HEK293 (cell line): ENCODE results near the gene ZNF524.
A peak's percentile ranks its signal among the peaks of the same experiment; 100 is the strongest.

Source experiments
- CTCF ChIA-PET: fragments of 350-600 bp; formaldehyde crosslinking; extraction: SDS; loops from one replicate; lab custom pipeline; 2021; ENCODE audit warnings: antibody characterized with exemption; lab: Yijun Ruan, JAX
- POLR2A ChIA-PET: fragments of 300-600 bp; formaldehyde crosslinking; extraction: SDS; loops from one replicate; lab custom pipeline; 2020; ENCODE audit warnings: antibody characterized with exemption, inconsistent platforms; lab: Yijun Ruan, JAX
- H3K27ac ChIP-seq: fragments of 200-500 bp; sonication (Bioruptor generic); 2 replicates; pipeline ENCODE4 v1.5.1; 2014; ENCODE audit warnings: low read depth, low read length, control low read depth, inconsistent platforms; ENCODE audit errors: extremely low read depth
- H3K36me3 ChIP-seq, 2 experiments: fragments of 200-500 bp in 1 of 2; sonication (Bioruptor generic) in 1 of 2; 1 replicate in 1 of 2; 2 replicates in 1 of 2; pipeline ENCODE4 v1.5.1; 2014 to 2017; ENCODE audit warnings: inconsistent platforms in 2 of 2, low read length in 2 of 2; ENCODE audit not compliant: control insufficient read depth in 2 of 2, insufficient read depth in 1 of 2
- H3K4me1 ChIP-seq: fragments of 200-500 bp; sonication (Bioruptor generic); 2 replicates; pipeline ENCODE4 v1.5.1; 2014; ENCODE audit warnings: mild to moderate bottlenecking, low read length, inconsistent platforms; ENCODE audit not compliant: control insufficient read depth, insufficient read depth
- H3K4me3 ChIP-seq: 2 replicates; pipeline ENCODE4 v1.5.1; 2011; ENCODE audit warnings: low read depth, mild to moderate bottlenecking, control low read depth, low read length, moderate library complexity
- H3K9me3 ChIP-seq: fragments of 200-500 bp; sonication (Bioruptor generic); 2 replicates; pipeline ENCODE4 v1.5.1; 2014; ENCODE audit warnings: low read depth, low read length, inconsistent platforms; ENCODE audit not compliant: control insufficient read depth, insufficient read depth
- REPIN1 ChIP-seq: fragments of 450-650 bp; formaldehyde crosslinking; IDR thresholded peaks from 2 replicates; pipeline ENCODE4 v1.5.1; 2017; ENCODE audit warnings: missing biosample characterization, missing genetic modification characterization, low read depth
- SCRT2 ChIP-seq: fragments of 450-650 bp; formaldehyde crosslinking; IDR thresholded peaks from 2 replicates; pipeline ENCODE4 v1.5.1; 2016; ENCODE audit warnings: missing biosample characterization, missing genetic modification characterization
- SP3 ChIP-seq: fragments of 450-650 bp; formaldehyde crosslinking; IDR thresholded peaks from 2 replicates; pipeline ENCODE4 v1.5.1; 2016; ENCODE audit warnings: missing biosample characterization, missing genetic modification characterization
- SP7 ChIP-seq: fragments of 450-650 bp; formaldehyde crosslinking; IDR thresholded peaks from 2 replicates; pipeline ENCODE4 v1.5.1; 2016; ENCODE audit warnings: missing biosample characterization, missing genetic modification characterization
- WT1 ChIP-seq: fragments of 450-650 bp; formaldehyde crosslinking; IDR thresholded peaks from 2 replicates; pipeline ENCODE4 v1.5.1; 2016; ENCODE audit warnings: missing biosample characterization, missing genetic modification characterization
- YY1 ChIP-seq: fragments of 450-650 bp; formaldehyde crosslinking; IDR thresholded peaks from 2 replicates; pipeline ENCODE4 v1.5.1; 2018; ENCODE audit warnings: missing biosample characterization, missing genetic modification characterization
- ZFHX2 ChIP-seq: fragments of 450-650 bp; formaldehyde crosslinking; conservative IDR thresholded peaks from 2 replicates; pipeline ENCODE4 v1.5.1; 2016; ENCODE audit warnings: missing biosample characterization, missing genetic modification characterization
- ZNF184 ChIP-seq: fragments of 450-650 bp; IDR thresholded peaks from 2 replicates; pipeline ENCODE4 v1.5.1; 2018; ENCODE audit warnings: missing biosample characterization, mild to moderate bottlenecking, missing genetic modification characterization
- ZNF221 ChIP-seq: fragments of 450-650 bp; formaldehyde crosslinking; IDR thresholded peaks from 2 replicates; pipeline ENCODE4 v1.5.1; 2017; ENCODE audit warnings: missing biosample characterization, missing genetic modification characterization, borderline replicate concordance
- ZNF266 ChIP-seq: fragments of 450-650 bp; formaldehyde crosslinking; IDR thresholded peaks from 2 replicates; pipeline ENCODE4 v1.5.1; 2016; ENCODE audit warnings: missing biosample characterization, missing genetic modification characterization, low read depth
- ZNF544 ChIP-seq: fragments of 450-650 bp; formaldehyde crosslinking; IDR thresholded peaks from 2 replicates; pipeline ENCODE4 v1.5.0; 2017; ENCODE audit warnings: missing biosample characterization, missing genetic modification characterization
- ZNF549 ChIP-seq: fragments of 450-650 bp; IDR thresholded peaks from 2 replicates; pipeline ENCODE4 v1.5.1; 2018; ENCODE audit warnings: missing biosample characterization, missing genetic modification characterization, mild to moderate bottlenecking, inconsistent platforms, moderate library complexity
- ZNF555 ChIP-seq: fragments of 450-650 bp; formaldehyde crosslinking; conservative IDR thresholded peaks from 2 replicates; pipeline ENCODE4 v1.5.1; 2017; ENCODE audit warnings: missing biosample characterization, mild to moderate bottlenecking, missing genetic modification characterization, inconsistent platforms
- ZNF600 ChIP-seq: fragments of 450-650 bp; formaldehyde crosslinking; IDR thresholded peaks from 2 replicates; pipeline ENCODE4 v1.5.1; 2016; ENCODE audit warnings: missing biosample characterization, missing genetic modification characterization
- ZNF654 ChIP-seq: fragments of 450-650 bp; formaldehyde crosslinking; IDR thresholded peaks from 2 replicates; pipeline ENCODE4 v1.5.1; 2016; ENCODE audit warnings: low read depth, missing biosample characterization, missing genetic modification characterization
- ZNF660 ChIP-seq: fragments of 450-650 bp; IDR thresholded peaks from 2 replicates; pipeline ENCODE4 v1.5.1; 2018; ENCODE audit warnings: missing biosample characterization, mild to moderate bottlenecking, missing genetic modification characterization
- ZNF76 ChIP-seq: fragments of 450-650 bp; formaldehyde crosslinking; IDR thresholded peaks from 2 replicates; pipeline ENCODE4; 2016; ENCODE audit warnings: low read depth, missing biosample characterization, missing genetic modification characterization, borderline replicate concordance
- ZNF837 ChIP-seq: fragments of 450-650 bp; formaldehyde crosslinking; IDR thresholded peaks from 2 replicates; pipeline ENCODE4 v1.5.1; 2016; ENCODE audit warnings: missing biosample characterization, missing genetic modification characterization
- ZXDB ChIP-seq: fragments of 450-650 bp; formaldehyde crosslinking; IDR thresholded peaks from 2 replicates; pipeline ENCODE4 v1.5.1; 2016; ENCODE audit warnings: missing biosample characterization, missing genetic modification characterization
- TF ChIP-seq, protein P1 (sequence below): fragments of 450-650 bp; formaldehyde crosslinking; IDR thresholded peaks from 2 replicates; pipeline ENCODE4 v1.5.1; 2016; ENCODE audit warnings: missing biosample characterization, missing genetic modification characterization
- TF ChIP-seq, protein P2 (sequence below): fragments of 450-650 bp; formaldehyde crosslinking; IDR thresholded peaks from 2 replicates; pipeline ENCODE4 v1.5.1; 2016; ENCODE audit warnings: missing biosample characterization, missing genetic modification characterization, borderline replicate concordance
- TF ChIP-seq, protein P3 (sequence below): fragments of 450-650 bp; formaldehyde crosslinking; IDR thresholded peaks from 2 replicates; pipeline ENCODE4; 2016; ENCODE audit warnings: missing biosample characterization, missing genetic modification characterization
- TF ChIP-seq, protein P4 (sequence below): fragments of 450-650 bp; formaldehyde crosslinking; IDR thresholded peaks from 2 replicates; pipeline ENCODE4 v1.5.1; 2016; ENCODE audit warnings: missing biosample characterization, missing genetic modification characterization
- TF ChIP-seq, protein P5 (sequence below): sonication (generic); formaldehyde crosslinking; IDR thresholded peaks from 2 replicates; pipeline ENCODE4 v1.8.1; 2022; ENCODE audit warnings: mild to moderate bottlenecking, moderate library complexity, missing genetic modification reagents

ZNF524 gene

DNA sequence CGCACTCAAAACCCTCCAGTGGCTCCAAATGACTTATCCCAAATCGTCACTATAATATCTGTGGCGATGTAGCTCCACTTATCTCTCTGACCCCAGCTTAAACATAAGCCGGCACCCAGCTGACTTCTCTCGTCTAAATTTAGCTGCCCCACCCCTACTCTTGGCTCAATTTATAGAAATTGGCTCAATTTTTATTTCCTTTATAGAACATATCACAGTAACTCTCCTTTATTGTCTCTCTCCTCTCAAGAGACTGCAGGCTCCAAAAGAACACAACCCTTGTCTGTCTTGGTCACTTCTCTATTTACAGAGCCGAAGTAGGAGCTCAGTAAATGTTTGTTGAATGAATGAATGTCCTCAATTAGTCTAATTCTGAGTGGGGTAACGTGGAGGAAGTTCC lies 23.5 kb downstream of the ZNF524 start:
- ChIA-PET POLR2A (interaction anchor here (1.0 to 9.1 kb wide), 3 partner anchors 18 to 216 kb away, joined by 5 to 75 read pairs (median 6); partner anchors contain the start of genes FIZ1, UBE2S and ZNF865), CTCF (interaction anchor here (0.9 to 5.3 kb wide), 10 partner anchors 8 to 156 kb away, joined by 3 to 30 read pairs (median 6); partner anchors contain the start of gene ZNF865)
- H3K36me3 ChIP-seq: peaks cover 0 to 5% of the 10 kb centered on the region in 2 experiments; a peak in 1 of 3 replicates
- H3K27ac ChIP-seq: no peak overlapping the region
- no peaks in the 10 kb centered on the region for H3K9me3 ChIP-seq
- H3K4me1 ChIP-seq: peaks cover 5% of the 10 kb centered on the region
- TF ChIP-seq ZNF184 (tag by site-specific recombination): no peak
- TF ChIP-seq ZFHX2 (tag by site-specific recombination): no peak
- TF ChIP-seq, protein P1, sequence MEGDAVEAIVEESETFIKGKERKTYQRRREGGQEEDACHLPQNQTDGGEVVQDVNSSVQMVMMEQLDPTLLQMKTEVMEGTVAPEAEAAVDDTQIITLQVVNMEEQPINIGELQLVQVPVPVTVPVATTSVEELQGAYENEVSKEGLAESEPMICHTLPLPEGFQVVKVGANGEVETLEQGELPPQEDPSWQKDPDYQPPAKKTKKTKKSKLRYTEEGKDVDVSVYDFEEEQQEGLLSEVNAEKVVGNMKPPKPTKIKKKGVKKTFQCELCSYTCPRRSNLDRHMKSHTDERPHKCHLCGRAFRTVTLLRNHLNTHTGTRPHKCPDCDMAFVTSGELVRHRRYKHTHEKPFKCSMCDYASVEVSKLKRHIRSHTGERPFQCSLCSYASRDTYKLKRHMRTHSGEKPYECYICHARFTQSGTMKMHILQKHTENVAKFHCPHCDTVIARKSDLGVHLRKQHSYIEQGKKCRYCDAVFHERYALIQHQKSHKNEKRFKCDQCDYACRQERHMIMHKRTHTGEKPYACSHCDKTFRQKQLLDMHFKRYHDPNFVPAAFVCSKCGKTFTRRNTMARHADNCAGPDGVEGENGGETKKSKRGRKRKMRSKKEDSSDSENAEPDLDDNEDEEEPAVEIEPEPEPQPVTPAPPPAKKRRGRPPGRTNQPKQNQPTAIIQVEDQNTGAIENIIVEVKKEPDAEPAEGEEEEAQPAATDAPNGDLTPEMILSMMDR (tag by site-specific recombination): no peak
- TF ChIP-seq ZNF555: no peak
- TF ChIP-seq ZNF544 (tag by site-specific recombination): no peak
- TF ChIP-seq, protein P2, sequence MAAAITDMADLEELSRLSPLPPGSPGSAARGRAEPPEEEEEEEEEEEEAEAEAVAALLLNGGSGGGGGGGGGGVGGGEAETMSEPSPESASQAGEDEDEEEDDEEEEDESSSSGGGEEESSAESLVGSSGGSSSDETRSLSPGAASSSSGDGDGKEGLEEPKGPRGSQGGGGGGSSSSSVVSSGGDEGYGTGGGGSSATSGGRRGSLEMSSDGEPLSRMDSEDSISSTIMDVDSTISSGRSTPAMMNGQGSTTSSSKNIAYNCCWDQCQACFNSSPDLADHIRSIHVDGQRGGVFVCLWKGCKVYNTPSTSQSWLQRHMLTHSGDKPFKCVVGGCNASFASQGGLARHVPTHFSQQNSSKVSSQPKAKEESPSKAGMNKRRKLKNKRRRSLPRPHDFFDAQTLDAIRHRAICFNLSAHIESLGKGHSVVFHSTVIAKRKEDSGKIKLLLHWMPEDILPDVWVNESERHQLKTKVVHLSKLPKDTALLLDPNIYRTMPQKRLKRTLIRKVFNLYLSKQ: no peak
- no peak for TF ChIP-seq ZNF221 (tag by site-specific recombination)
- H3K4me3 ChIP-seq: peak overlapping the region; percentile 33

DNA sequence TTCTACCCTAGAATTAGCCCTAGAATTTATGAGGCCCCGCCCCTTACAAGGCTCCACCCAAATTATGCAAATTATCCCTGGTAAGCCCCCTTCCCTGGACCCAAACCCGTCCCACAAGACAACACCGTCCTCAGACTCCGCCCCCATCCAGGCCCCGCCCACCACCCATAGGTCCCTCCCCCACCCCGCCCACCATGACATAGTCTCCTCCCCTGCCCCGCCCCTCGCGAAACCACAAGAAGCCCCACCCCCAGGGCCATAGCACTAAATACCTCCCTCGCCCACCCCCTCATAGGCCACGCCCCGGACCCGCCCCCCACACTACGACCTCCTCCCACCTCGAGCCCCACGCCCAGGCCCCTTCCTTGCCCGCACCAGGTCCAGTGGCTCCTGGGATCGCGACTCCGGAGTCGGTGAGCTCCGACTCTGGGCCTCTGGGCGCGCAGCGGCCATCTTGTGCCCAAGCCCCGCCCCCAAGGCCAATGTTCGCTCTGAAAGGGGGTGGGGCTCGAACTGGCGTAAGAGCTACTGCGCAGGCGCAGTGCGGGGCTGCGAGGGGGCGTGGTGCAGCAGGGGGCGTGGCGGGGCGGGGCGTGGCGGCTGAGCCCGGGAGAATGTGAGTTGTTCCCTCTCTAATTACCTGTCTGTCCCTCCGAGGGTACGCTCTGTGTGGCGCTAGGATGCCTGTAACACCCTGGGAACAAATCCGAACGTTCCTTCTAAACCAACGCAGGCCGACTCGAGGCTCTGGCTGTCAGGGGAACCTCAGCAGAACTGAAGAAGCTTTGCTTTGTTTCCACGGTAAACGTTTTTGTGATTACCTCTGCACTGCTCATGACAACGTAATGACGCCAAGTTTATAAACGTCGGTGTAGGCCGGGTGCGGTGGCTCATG lies 24.3 kb downstream of the ZNF524 start, which contains the start of gene ZNF784:
ZNF784 (minus strand) TSS at position 458 of the 895 bp plus-strand sequence; CDS start at position 453, 5 bp downstream.
- Histone ChIP-seq H3K4me3 (peak within 1 kb of the TSS; percentile 88), H3K36me3 (peaks cover 0 to 5% of the 10 kb centered on the region in 2 experiments; a peak in 1 of 3 replicates), H3K27ac (peak within 1 kb of the TSS; percentile 87), H3K9me3 (no peaks in the 10 kb centered on the region), H3K4me1 (peaks cover 5% of the 10 kb centered on the region)
- POLR2A ChIA-PET: interaction anchor here (0.6 to 9.1 kb wide), 40 partner anchors 8 to 1161 kb away, joined by 3 to 75 read pairs (median 4); partner anchors contain the start of genes CCDC106, DNAAF3, FIZ1 and ISOC2
- CTCF ChIA-PET: interaction anchor here (0.5 to 5.3 kb wide), 21 partner anchors 9 to 747 kb away, joined by 3 to 30 read pairs (median 4); partner anchors contain the start of gene ZNF865
- TF ChIP-seq ZXDB (peak; percentile 37; the same call in 1 of the 2 replicates), WT1 (no peak), YY1 (tag by site-specific recombination) (peak; percentile 54; the same call in 1 of the 2 replicates), ZNF837 (no peak), SCRT2 (tag by site-specific recombination) (0 out of 2 replicates have a peak, but pooled peaks have one; percentile 8), ZNF266 (tag by site-specific recombination) (no peak), SP7 (tag by site-specific recombination) (peak; percentile 59; the same call in 1 of the 2 replicates), ZNF654 (tag by site-specific recombination) (no peak), ZNF660 (tag by site-specific recombination) (0 out of 2 replicates have a peak, but pooled peaks have one; percentile 30), ZNF76 (tag by site-specific recombination) (0 out of 2 replicates have a peak, but pooled peaks have one; percentile 35), ZNF600 (tag by site-specific recombination) (peak; percentile 67), SP3 (tag by site-specific recombination) (peak; percentile 94), ZNF549 (tag by site-specific recombination) (no peak), REPIN1 (tag by site-specific recombination) (no peak)
- TF ChIP-seq, protein P3, sequence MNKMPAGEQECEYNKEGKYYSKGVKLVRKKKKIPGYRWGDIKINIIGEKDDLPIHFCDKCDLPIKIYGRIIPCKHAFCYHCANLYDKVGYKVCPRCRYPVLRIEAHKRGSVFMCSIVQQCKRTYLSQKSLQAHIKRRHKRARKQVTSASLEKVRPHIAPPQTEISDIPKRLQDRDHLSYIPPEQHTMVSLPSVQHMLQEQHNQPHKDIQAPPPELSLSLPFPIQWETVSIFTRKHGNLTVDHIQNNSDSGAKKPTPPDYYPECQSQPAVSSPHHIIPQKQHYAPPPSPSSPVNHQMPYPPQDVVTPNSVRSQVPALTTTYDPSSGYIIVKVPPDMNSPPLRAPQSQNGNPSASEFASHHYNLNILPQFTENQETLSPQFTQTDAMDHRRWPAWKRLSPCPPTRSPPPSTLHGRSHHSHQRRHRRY: no peak
- TF ChIP-seq, protein P4, sequence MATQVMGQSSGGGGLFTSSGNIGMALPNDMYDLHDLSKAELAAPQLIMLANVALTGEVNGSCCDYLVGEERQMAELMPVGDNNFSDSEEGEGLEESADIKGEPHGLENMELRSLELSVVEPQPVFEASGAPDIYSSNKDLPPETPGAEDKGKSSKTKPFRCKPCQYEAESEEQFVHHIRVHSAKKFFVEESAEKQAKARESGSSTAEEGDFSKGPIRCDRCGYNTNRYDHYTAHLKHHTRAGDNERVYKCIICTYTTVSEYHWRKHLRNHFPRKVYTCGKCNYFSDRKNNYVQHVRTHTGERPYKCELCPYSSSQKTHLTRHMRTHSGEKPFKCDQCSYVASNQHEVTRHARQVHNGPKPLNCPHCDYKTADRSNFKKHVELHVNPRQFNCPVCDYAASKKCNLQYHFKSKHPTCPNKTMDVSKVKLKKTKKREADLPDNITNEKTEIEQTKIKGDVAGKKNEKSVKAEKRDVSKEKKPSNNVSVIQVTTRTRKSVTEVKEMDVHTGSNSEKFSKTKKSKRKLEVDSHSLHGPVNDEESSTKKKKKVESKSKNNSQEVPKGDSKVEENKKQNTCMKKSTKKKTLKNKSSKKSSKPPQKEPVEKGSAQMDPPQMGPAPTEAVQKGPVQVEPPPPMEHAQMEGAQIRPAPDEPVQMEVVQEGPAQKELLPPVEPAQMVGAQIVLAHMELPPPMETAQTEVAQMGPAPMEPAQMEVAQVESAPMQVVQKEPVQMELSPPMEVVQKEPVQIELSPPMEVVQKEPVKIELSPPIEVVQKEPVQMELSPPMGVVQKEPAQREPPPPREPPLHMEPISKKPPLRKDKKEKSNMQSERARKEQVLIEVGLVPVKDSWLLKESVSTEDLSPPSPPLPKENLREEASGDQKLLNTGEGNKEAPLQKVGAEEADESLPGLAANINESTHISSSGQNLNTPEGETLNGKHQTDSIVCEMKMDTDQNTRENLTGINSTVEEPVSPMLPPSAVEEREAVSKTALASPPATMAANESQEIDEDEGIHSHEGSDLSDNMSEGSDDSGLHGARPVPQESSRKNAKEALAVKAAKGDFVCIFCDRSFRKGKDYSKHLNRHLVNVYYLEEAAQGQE (tag by site-specific recombination): no peak
- TF ChIP-seq, protein P5, sequence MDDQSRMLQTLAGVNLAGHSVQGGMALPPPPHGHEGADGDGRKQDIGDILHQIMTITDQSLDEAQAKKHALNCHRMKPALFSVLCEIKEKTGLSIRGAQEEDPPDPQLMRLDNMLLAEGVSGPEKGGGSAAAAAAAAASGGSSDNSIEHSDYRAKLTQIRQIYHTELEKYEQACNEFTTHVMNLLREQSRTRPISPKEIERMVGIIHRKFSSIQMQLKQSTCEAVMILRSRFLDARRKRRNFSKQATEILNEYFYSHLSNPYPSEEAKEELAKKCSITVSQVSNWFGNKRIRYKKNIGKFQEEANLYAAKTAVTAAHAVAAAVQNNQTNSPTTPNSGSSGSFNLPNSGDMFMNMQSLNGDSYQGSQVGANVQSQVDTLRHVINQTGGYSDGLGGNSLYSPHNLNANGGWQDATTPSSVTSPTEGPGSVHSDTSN (CRISPR knock-in tag): peak; percentile 79
